Right hindlimb (tissue), 1 donor: Measurements from ENCODE around the gene HNF1B.

Experiments used
- DNase-seq: peaks from one replicate; pipeline ENCODE4 v3.0.0-alpha.2; 2018

HNF1B gene

GRCh38 chr17:37664214-37664613, 80.6 kb downstream of the HNF1B start:
- DNase-seq, result no peak

GRCh38 chr17:37662353-37662752, 82.5 kb downstream of the HNF1B start:
- DNase-seq, result no peak

- DNase-seq, result no peak
These were observed 83.4 kb downstream of the HNF1B start for GRCh38 chr17:37661400-37662014.

- no peak for DNase-seq
These were observed 84.9 kb downstream of the HNF1B start for GRCh38 chr17:37659925-37660324.

GRCh38 chr17:37657202-37657601, 87.7 kb downstream of the HNF1B start:
- DNase-seq, result no peak

GRCh38 chr17:37651849-37652248, 93.0 kb downstream of the HNF1B start:
- no peak for DNase-seq

GRCh38 chr17:37650419-37651003, 94.3 kb downstream of the HNF1B start:
- no peak for DNase-seq

- no peak for DNase-seq
These were observed 96.3 kb downstream of the HNF1B start for GRCh38 chr17:37648555-37648954.

GRCh38 chr17:37647856-37648255, 97.0 kb downstream of the HNF1B start:
- DNase-seq, result no peak

GRCh38 chr17:37643869-37644268, 101.0 kb downstream of the HNF1B start:
- DNase-seq, result no peak

- peak; percentile 93 for DNase-seq
These were observed 101.6 kb downstream of the HNF1B start, which contains the start of gene DDX52 for GRCh38 chr17:37643118-37643766. Gene DDX52, minus strand, starts transcription at chr17:37643446. Its CDS starts 26 bp downstream, at chr17:37643420.

- DNase-seq, result peak; percentile 19
These were observed 102.2 kb downstream of the HNF1B start for GRCh38 chr17:37642681-37643080.

- no peak for DNase-seq
These were observed 104.8 kb downstream of the HNF1B start for GRCh38 chr17:37640015-37640414.

GRCh38 chr17:37637956-37638355, 106.9 kb downstream of the HNF1B start:
- no peak for DNase-seq
